Cortex of kidney (tissue), 1 donor: Measurements from ENCODE around the gene GGCT.

Experiments used
- DNase-seq: peaks from one replicate; lab custom pipeline; 2025; lab: John Stamatoyannopoulos, UW

GGCT gene

GRCh38 chr7:30462179-30462578, 42.5 kb downstream of the GGCT start:
- no peak for DNase-seq

GRCh38 chr7:30460246-30460633, 44.4 kb downstream of the GGCT start:
- no peak for DNase-seq

- no peak for DNase-seq
Observed at GRCh38 chr7:30459591-30460245, 44.9 kb downstream of the GGCT start.

GRCh38 chr7:30458311-30458710, 46.3 kb downstream of the GGCT start:
- DNase-seq, result no peak

GRCh38 chr7:30453921-30454320, 50.7 kb downstream of the GGCT start:
- DNase-seq, result no peak

- no peak for DNase-seq
Observed at GRCh38 chr7:30453016-30453415, 51.6 kb downstream of the GGCT start.

GRCh38 chr7:30452280-30452930, 52.2 kb downstream of the GGCT start:
- no peak for DNase-seq

- no peak for DNase-seq
Observed at GRCh38 chr7:30451539-30452279, 52.9 kb downstream of the GGCT start.

- DNase-seq, result no peak
Observed at GRCh38 chr7:30450983-30451497, 53.6 kb downstream of the GGCT start.

- no peak for DNase-seq
Observed at GRCh38 chr7:30450240-30450982, 54.2 kb downstream of the GGCT start.

GRCh38 chr7:30448461-30449189, 56.0 kb downstream of the GGCT start:
- DNase-seq, result no peak

- DNase-seq, result no peak
Observed at GRCh38 chr7:30447466-30447865, 57.2 kb downstream of the GGCT start.
